GM19395 (cell line): ENCODE results near the gene ACAP3.

ENCODE experiments used
- ATAC-seq: cut with Tn5 transposase; IDR thresholded peaks from one replicate; pipeline ENCODE4 v1.9.1; 2021; ENCODE audit warnings: mild to moderate bottlenecking, moderate library complexity; ENCODE audit not compliant: unreplicated experiment

ACAP3 gene, protein sequence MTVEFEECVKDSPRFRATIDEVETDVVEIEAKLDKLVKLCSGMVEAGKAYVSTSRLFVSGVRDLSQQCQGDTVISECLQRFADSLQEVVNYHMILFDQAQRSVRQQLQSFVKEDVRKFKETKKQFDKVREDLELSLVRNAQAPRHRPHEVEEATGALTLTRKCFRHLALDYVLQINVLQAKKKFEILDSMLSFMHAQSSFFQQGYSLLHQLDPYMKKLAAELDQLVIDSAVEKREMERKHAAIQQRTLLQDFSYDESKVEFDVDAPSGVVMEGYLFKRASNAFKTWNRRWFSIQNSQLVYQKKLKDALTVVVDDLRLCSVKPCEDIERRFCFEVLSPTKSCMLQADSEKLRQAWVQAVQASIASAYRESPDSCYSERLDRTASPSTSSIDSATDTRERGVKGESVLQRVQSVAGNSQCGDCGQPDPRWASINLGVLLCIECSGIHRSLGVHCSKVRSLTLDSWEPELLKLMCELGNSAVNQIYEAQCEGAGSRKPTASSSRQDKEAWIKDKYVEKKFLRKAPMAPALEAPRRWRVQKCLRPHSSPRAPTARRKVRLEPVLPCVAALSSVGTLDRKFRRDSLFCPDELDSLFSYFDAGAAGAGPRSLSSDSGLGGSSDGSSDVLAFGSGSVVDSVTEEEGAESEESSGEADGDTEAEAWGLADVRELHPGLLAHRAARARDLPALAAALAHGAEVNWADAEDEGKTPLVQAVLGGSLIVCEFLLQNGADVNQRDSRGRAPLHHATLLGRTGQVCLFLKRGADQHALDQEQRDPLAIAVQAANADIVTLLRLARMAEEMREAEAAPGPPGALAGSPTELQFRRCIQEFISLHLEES

DNA sequence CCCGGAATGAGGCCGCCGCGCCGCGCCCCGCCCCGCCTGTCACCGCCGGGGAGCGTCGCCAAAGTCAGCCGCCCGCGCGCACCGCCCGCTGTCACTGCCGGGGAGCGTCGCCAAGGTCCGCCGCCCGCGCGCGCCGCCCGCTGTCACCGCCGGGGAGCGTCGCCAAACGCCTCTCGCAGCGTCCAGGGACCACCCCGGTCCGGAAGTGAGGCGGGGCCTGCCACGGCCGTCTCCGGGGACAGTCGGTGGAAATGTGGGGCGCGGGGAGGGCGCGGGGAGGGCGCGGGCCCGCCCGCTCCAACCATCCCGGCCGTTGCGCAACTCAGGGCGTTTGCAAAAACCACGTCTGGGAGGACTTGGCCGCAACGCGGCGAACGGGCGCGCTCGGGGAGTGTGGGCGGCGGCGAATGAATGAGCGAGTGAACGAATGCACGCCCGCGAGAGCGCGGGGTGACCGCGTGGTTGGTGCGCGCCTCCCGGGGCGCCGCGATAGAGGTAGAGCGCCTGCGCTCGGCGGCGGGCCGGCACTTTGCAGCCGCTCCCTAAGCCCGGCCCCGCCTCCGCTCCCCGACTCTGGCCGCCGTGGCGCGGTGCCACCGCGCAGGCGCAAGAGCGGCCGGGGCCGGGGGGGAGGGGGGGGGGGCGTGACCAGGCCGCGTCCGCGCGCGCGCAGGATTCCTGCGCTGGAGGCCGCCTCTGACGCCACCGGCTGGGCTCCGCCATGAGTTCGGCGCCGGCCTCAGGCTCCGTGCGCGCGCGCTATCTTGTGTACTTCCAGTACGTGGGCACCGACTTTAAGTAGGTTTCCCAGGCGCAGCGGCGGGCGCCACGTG, at the start of gene ACAP3, which contains the start of gene PUSL1:
TSS of gene ACAP3 (minus strand) at position 8 of the 833 bp plus-strand sequence. CDS start 115 bp downstream, outside the sequence.
TSS of gene PUSL1 (plus strand) at position 675 of the 833 bp plus-strand sequence. CDS start at position 722, 47 bp downstream.
- ATAC-seq, result peak; percentile 55

- no peak for ATAC-seq
Measured at GRCh38 chr1:1356796-1357401, 49.2 kb upstream of the ACAP3 start.

DNA sequence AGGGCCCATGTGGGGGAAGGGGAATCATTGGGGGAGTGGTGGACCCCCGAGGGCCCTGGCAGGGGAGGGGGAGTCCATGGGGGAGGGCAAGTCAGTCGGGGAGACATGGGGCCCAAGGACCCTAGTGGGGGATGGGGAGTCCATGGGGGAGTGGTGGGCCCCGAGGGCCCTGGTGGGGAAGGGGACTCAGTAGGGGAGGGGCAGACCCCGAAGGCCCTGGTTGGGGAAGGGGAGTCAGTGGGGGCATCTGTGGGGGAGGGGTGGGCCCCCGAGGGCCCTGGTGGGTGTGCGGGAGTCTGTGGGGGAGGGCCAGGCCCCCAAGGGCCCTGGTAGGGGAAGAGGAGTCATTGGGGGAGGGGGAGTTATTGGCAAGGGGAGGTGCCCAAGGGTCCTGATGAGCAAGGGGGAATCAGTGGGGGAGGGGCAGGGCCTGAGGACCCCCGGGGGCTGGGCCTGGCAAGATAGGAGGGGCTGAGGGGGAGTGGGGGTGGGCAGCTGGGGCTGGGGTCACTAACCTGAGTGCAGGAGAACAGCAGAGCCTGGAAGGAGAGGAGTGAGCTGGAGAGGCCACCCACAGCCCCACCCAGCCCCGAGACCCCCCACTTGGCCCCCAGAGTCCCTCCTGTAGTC, 48.6 kb upstream of the ACAP3 start:
- no peak for ATAC-seq

GRCh38 chr1:1355416-1355815, 47.7 kb upstream of the ACAP3 start:
- no peak for ATAC-seq

DNA sequence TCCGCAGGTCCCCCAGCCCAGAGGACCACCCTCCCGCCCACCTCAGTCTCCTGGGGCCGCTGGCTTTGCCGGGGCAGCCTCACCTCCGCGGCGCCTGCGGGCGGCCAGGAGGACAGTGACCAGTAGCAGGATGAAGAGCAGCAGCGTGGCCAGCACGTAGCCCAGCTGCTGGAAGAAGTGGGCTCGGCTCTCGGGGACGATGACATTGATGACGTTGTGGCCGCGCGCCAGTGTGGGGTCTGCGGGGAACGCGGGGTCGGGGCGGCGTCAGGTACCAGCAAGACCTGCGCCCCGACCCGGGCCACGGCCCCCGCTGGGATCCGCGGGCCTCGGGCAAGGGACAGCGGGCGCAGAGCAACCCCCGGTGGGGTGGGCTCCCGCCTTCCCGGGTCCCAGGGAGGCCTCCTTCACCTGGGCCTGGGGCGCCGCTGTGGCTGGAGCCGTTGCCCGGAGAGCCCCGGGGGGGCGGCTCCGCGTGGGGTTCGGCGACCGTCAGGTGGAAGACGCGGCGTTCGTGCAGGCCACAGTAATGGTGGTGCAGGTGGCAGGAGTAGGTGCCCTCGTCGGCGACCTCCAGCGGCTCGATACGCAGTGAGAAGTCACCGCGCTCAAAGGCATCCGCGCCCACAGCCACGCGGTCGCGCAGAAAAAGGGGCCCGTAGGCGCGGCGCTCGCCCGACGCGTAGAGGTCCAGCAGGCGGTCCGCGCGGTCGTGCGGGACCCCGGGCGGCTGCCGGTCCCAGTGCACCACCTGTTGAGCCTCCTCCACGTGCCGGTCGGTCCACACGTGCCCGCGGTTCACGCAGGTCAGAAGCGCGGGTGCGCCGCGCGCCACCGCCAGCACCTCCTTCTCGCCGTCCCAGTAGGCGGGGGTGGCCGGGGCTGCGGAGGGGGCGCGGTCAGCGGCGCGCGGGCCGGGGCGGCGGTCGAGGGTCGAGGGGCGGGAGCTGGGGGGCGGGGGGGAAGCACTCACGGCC, 46.8 kb upstream of the ACAP3 start:
- ATAC-seq, result no peak

DNA sequence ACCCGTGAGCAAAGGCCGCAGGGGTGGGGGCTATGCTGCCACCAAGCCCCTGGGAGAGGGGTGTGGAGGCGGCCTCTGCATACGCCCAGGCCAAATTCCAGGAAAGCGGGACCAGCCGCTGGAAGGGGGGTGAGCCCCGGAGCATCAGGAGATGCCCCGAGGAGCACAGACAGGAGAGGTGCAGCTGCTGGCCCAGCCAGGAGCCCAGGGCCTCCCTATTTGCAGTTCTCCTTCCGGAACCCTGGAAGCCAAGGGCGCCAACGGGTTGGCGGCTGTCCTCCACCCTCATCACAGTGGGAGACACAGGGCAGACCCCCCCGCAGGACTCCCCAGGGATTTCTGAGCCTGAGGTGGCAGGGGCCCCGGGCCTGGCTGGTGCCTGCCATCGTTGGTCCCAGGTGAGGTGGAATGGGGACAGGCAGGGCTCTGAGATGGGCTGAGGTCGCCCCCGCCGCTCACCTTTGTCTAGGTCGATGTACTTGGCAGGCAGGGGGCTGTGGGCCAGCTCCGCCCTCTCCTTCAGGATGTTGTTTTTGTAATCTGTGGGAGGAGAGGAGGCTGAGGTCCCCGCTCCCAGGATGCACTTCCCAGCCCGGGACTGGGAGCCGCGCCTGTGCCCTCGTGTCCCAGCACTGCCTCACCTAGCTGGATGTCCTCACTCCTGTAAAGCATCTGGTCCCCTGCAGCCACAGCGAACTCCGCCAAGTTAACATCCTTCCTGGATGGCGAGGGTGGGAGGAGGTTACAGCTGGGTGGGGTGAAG, 45.8 kb upstream of the ACAP3 start:
- ATAC-seq, result no peak

GRCh38 chr1:1352786-1353388, 45.2 kb upstream of the ACAP3 start:
- ATAC-seq, result no peak

DNA sequence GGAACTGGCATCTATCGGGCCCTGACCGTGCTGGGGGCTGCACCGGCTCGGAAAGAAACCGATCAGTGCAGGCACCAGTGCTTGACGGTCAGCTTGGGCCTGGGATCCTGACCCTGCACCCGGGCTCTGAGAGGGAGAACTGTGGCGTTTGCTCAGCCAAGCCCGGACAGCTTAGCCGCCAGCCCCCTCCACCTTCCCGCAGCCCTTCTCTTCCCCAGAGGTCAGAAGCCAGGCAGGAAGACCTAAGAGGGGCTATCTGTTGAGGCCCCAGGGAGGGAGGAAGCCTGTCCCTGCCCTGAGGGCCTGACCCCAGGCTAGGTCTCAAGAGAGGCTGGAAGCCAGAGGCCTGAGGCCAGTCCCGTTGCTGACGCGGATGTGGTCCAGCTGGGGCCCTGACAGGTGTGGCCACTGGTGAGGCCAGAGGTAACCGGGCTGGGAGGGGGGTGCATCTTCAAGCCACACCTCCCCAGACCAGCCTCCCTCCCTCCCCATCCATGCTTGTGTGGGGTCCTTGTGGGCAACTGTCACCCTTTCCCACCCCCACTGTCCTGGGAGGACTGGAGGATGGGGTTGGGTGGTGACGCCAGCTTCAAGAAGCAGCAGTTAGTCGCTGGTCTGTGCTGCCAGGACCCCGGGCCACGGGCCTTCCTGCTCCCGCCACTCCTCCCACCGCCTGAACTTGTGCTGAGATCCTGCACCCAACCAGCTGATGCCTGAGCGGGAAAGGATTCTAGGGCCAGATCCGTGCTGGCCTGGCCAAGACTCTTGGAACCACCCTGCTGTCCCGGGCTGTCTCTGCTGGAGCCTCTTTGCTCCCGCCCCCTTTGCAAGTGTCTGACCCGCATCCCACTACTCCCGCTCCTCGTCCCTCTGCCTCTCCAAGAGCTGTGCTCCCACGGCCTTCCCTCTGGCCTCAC, 44.0 kb upstream of the ACAP3 start:
- ATAC-seq, result no peak

DNA sequence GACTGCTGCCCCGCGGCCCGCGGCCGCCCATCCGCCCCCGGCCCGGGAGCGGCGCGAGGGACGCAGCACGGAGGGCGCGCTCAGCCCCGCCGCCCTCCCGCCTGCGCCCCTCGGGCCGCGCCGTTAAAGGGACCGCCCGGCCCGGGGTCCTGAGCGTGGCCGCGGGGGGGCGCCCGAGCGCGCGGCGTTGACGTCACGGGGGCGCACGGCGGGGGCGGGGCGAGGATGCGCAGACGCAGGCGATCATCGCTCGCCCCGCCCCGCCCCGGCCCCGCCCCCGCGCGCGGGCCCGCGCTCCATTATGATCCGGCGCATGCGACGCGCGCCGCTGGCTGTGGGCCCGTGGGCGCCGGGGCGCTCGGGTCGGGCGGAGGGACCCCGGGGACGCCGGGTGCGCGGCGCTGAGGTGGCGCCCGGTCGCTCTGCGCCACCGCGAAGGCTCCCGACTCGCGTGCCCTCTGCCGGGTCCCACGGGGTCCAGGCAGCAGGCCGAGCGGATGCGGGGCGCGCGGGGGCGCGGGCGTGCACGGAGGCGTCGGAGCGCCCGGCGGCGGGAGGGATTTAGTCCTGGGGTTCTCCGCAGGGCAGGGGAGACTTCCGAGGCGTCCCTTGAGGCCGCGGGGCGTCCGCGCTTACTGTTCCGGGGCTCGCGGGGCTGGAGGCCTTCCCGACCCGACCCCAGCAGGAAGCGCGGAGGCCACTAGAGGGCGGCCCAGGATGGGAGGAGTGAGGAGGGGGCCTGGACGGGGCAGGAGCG, 41.7 kb upstream of the ACAP3 start, which contains the start of gene DVL1:
TSS of gene DVL1 (minus strand) at position 163 of the 757 bp plus-strand sequence. CDS start 353 bp downstream, outside the sequence.
- ATAC-seq, result peak; percentile 46

- ATAC-seq, result peak; percentile 21
Measured at GRCh38 chr1:1348420-1349255, 40.9 kb upstream of the ACAP3 start.

DNA sequence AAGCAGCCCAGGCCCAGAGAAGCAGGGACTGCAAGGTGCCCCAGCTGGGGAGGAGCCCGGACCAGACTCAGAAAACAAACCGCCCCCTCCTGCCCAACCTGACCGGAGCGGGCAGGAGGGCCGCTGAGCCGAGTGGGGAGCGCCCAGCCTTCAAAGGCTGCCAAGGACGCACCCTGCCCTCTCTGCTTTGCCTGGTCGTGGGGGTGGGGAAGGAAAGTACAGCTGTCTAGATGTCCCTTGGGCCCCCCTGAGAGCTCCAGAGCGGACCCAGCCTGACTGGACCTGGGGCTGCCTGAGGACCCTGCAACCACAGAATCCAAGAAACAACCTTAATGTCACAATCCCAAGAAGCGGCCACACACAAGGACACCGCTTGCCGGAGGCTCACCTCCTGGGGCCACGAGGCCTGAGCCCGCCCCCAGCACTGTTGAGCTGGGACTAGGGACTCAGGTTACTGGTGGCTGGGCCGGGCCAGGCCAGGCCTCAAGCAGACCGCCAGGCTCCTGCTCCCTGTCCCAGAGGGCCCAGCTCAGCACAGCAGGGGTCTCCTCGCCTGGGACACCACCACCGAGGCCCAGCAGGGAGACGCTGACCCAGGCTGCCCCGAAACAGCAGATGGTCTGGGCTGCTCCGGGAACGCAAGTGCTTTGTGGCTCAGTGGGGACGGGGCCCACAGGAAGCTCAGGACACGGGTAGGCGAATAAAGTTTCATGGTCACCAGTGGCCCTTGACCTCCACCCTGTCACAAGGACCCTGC, 40.1 kb upstream of the ACAP3 start:
- ATAC-seq, result no peak

- no peak for ATAC-seq
Measured at GRCh38 chr1:1347026-1347595, 39.4 kb upstream of the ACAP3 start.

DNA sequence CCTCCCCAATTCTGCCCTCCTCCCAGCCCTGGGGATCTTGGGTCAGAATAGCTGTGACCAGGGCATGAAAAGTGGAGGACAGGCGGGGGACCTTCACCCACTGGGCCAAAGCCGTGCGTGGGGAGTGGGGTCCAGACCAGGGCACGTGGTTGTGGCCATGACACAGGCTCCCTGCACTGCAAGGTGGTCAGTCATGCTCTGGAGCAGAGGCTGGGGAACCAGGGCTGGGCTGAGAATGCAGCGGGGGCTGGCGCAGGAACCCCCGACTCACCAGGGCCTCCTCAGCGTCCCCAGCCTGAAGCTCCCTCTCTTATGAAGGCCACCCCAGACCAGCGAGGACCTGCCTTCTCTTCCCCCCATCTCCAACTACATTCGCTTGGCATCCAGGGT, 38.8 kb upstream of the ACAP3 start:
- ATAC-seq, result no peak
